Measurements from ENCODE around the gene TBC1D22A.

- TF ChIP-seq, protein P1, sequence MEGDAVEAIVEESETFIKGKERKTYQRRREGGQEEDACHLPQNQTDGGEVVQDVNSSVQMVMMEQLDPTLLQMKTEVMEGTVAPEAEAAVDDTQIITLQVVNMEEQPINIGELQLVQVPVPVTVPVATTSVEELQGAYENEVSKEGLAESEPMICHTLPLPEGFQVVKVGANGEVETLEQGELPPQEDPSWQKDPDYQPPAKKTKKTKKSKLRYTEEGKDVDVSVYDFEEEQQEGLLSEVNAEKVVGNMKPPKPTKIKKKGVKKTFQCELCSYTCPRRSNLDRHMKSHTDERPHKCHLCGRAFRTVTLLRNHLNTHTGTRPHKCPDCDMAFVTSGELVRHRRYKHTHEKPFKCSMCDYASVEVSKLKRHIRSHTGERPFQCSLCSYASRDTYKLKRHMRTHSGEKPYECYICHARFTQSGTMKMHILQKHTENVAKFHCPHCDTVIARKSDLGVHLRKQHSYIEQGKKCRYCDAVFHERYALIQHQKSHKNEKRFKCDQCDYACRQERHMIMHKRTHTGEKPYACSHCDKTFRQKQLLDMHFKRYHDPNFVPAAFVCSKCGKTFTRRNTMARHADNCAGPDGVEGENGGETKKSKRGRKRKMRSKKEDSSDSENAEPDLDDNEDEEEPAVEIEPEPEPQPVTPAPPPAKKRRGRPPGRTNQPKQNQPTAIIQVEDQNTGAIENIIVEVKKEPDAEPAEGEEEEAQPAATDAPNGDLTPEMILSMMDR (IDR thresholded peaks at IDR 0.05 in 2 of 3, conservative IDR thresholded peaks at IDR 0.05 in 1 of 3; ENCODE audit: borderline replicate concordance in 1 of 3, insufficient read depth in 1 of 3, low read depth in 2 of 3, low read length in 2 of 3) = no peak
- TF ChIP-seq EZH2 (IDR thresholded peaks at IDR 0.05) (no peak), SIN3A (IDR thresholded peaks at IDR 0.05; ENCODE audit: low read depth) (no peak), POLR2A (IDR thresholded peaks at IDR 0.05; ENCODE audit: borderline replicate concordance, extremely low read depth, insufficient read depth, insufficient read length) (no peak), ELF1 (IDR thresholded peaks at IDR 0.05; ENCODE audit: borderline replicate concordance, low read depth) (no peak), JUND (IDR thresholded peaks at IDR 0.05) (no peak), ZBTB33 (IDR thresholded peaks at IDR 0.05; ENCODE audit: extremely low read depth, insufficient replicate concordance, low read length) (no peak), POLR2AphosphoS5 (IDR thresholded peaks at IDR 0.05; ENCODE audit: low read depth, low read length) (no peak), CEBPB (IDR thresholded peaks at IDR 0.05; ENCODE audit: low read depth) (no peak), YY1 (IDR thresholded peaks at IDR 0.05; ENCODE audit: extremely low read depth, insufficient replicate concordance, low read depth, low read length) (no peak), RAD21 (IDR thresholded peaks at IDR 0.05; ENCODE audit: low read depth) (no peak), ZNF274 (IDR thresholded peaks at IDR 0.05; ENCODE audit: low read depth, low read length) (no peak)
- TF ChIP-seq, protein P2, sequence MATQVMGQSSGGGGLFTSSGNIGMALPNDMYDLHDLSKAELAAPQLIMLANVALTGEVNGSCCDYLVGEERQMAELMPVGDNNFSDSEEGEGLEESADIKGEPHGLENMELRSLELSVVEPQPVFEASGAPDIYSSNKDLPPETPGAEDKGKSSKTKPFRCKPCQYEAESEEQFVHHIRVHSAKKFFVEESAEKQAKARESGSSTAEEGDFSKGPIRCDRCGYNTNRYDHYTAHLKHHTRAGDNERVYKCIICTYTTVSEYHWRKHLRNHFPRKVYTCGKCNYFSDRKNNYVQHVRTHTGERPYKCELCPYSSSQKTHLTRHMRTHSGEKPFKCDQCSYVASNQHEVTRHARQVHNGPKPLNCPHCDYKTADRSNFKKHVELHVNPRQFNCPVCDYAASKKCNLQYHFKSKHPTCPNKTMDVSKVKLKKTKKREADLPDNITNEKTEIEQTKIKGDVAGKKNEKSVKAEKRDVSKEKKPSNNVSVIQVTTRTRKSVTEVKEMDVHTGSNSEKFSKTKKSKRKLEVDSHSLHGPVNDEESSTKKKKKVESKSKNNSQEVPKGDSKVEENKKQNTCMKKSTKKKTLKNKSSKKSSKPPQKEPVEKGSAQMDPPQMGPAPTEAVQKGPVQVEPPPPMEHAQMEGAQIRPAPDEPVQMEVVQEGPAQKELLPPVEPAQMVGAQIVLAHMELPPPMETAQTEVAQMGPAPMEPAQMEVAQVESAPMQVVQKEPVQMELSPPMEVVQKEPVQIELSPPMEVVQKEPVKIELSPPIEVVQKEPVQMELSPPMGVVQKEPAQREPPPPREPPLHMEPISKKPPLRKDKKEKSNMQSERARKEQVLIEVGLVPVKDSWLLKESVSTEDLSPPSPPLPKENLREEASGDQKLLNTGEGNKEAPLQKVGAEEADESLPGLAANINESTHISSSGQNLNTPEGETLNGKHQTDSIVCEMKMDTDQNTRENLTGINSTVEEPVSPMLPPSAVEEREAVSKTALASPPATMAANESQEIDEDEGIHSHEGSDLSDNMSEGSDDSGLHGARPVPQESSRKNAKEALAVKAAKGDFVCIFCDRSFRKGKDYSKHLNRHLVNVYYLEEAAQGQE (IDR thresholded peaks at IDR 0.05; ENCODE audit: low read depth) = no peak
- TF ChIP-seq, protein P3, sequence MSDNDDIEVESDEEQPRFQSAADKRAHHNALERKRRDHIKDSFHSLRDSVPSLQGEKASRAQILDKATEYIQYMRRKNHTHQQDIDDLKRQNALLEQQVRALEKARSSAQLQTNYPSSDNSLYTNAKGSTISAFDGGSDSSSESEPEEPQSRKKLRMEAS (IDR thresholded peaks at IDR 0.05) = no peak
Observed at GRCh38 chr22:47038206-47038835, 275.9 kb downstream of the TBC1D22A start.
